HG03432 (cell line): Measurements from ENCODE around the gene CCDC85C.

Experiments used
- ATAC-seq: cut with Tn5 transposase; IDR thresholded peaks from one replicate; pipeline ENCODE4 v1.9.1; 2021; ENCODE audit warnings: mild to moderate bottlenecking, moderate library complexity; ENCODE audit not compliant: unreplicated experiment

Gene CCDC85C

GRCh38 chr14:99560922-99561683 is 42.9 kb downstream of the CCDC85C start:
- ATAC-seq = no peak

- no peak for ATAC-seq
Observed at GRCh38 chr14:99560403-99560802, 43.6 kb downstream of the CCDC85C start.

GRCh38 chr14:99559286-99559990 is 44.6 kb downstream of the CCDC85C start:
- no peak for ATAC-seq

GRCh38 chr14:99556134-99556791 is 47.7 kb downstream of the CCDC85C start:
- no peak for ATAC-seq

GRCh38 chr14:99554757-99555531 is 49.1 kb downstream of the CCDC85C start:
- ATAC-seq = no peak

- ATAC-seq = no peak
Observed at GRCh38 chr14:99554184-99554583, 49.8 kb downstream of the CCDC85C start.

GRCh38 chr14:99552572-99553216 is 51.3 kb downstream of the CCDC85C start:
- ATAC-seq = no peak

- ATAC-seq = no peak
Observed at GRCh38 chr14:99552021-99552553, 51.9 kb downstream of the CCDC85C start.

- ATAC-seq = no peak
Observed at GRCh38 chr14:99551034-99551922, 52.7 kb downstream of the CCDC85C start.

GRCh38 chr14:99550387-99550992 is 53.5 kb downstream of the CCDC85C start:
- ATAC-seq = no peak

GRCh38 chr14:99549684-99550083 is 54.3 kb downstream of the CCDC85C start:
- no peak for ATAC-seq

GRCh38 chr14:99548871-99549515 is 55.0 kb downstream of the CCDC85C start:
- no peak for ATAC-seq

GRCh38 chr14:99548255-99548654 is 55.8 kb downstream of the CCDC85C start:
- no peak for ATAC-seq

GRCh38 chr14:99546234-99546879 is 57.6 kb downstream of the CCDC85C start:
- ATAC-seq = no peak

- ATAC-seq = no peak
Observed at GRCh38 chr14:99545586-99545985, 58.4 kb downstream of the CCDC85C start.

GRCh38 chr14:99544991-99545390 is 59.0 kb downstream of the CCDC85C start:
- no peak for ATAC-seq

GRCh38 chr14:99543985-99544384 is 60.0 kb downstream of the CCDC85C start:
- ATAC-seq = no peak

- no peak for ATAC-seq
Observed at GRCh38 chr14:99543370-99543769, 60.6 kb downstream of the CCDC85C start.
